SK-N-SH (cell line): Measurements from ENCODE around the gene SLC35C1. TPM values are rescaled to one million over a fixed set of nuclear protein-coding genes. Genes with fewer than 3 reads are reported as not detected.

Experiments
- CTCF ChIA-PET: fragments of 300-600, 350-600 bp; formaldehyde crosslinking; extraction: SDS; loops from one replicate; lab custom pipeline; 2021; lab: Yijun Ruan, JAX
- POLR2A ChIA-PET: fragments of 350-600 bp; sonication (Branson Sonifier 250); formaldehyde crosslinking; extraction: SDS; loops from one replicate; lab custom pipeline; 2020; ENCODE audit warnings: antibody characterized with exemption, inconsistent platforms; lab: Yijun Ruan, JAX
- DNase-seq: peaks from one replicate; pipeline ENCODE4 v3.0.0; 2012
- H2AFZ ChIP-seq: fragments of 200-600 bp; sonication (generic); 2 replicates; pipeline ENCODE4 v1.8.1; 2016; ENCODE audit warnings: antibody characterized with exemption, mild to moderate bottlenecking, low read depth
- H3F3A ChIP-seq: fragments of 200-600 bp; sonication (generic); replicated peaks from 2 replicates; pipeline ENCODE3; 2016; ENCODE audit warnings: antibody characterized with exemption, mild to moderate bottlenecking; ENCODE audit not compliant: insufficient read depth
- H3K27ac ChIP-seq, 2 experiments: fragments of 200-500 bp in 1 of 2; fragments of 200-600 bp in 1 of 2; sonication (Bioruptor generic) in 1 of 2; sonication (generic), shearing (Covaris generic) in 1 of 2; 2 replicates each; pipeline versions ENCODE4 v1.5.1 to v1.6.1; 2014 to 2016; ENCODE audit warnings: low read depth in 2 of 2, inconsistent platforms in 1 of 2, low read length in 1 of 2, mild to moderate bottlenecking in 1 of 2, mixed read lengths in 1 of 2
- H3K27me3 ChIP-seq: fragments of 200-600 bp; sonication (generic), shearing (Covaris generic); 2 replicates; pipeline ENCODE4 v1.6.1; 2016; ENCODE audit warnings: mixed run types; ENCODE audit not compliant: insufficient read depth
- H3K36me3 ChIP-seq, 2 experiments: fragments of 200-500 bp in 1 of 2; fragments of 200-600 bp in 1 of 2; sonication (Bioruptor generic) in 1 of 2; sonication (generic) in 1 of 2; replicated peaks in 1 of 2; 2 replicates each; pipeline versions ENCODE3 to v1.5.1; 2014 to 2016; ENCODE audit warnings: low read length in 1 of 2, mild to moderate bottlenecking in 1 of 2; ENCODE audit not compliant: insufficient read depth in 2 of 2, control insufficient read depth in 1 of 2
- H3K4me1 ChIP-seq, 2 experiments: fragments of 200-500 bp in 1 of 2; fragments of 200-600 bp in 1 of 2; sonication (Bioruptor generic) in 1 of 2; sonication (generic), shearing (Covaris generic) in 1 of 2; 2 replicates each; pipeline versions ENCODE4 v1.5.1 to v1.6.1; 2014 to 2016; ENCODE audit warnings: low read depth in 1 of 2, low read length in 1 of 2, mixed run types in 1 of 2; ENCODE audit not compliant: insufficient read depth in 2 of 2, control insufficient read depth in 1 of 2
- H3K4me2 ChIP-seq: fragments of 200-600 bp; sonication (generic), shearing (Covaris generic); 2 replicates; pipeline ENCODE4 v1.6.1; 2017; ENCODE audit warnings: mixed run types
- H3K4me3 ChIP-seq, 2 experiments: fragments of 200-500 bp in 1 of 2; fragments of 200-600 bp in 1 of 2; sonication (Bioruptor generic) in 1 of 2; sonication (generic), shearing (Covaris generic) in 1 of 2; 2 replicates each; pipeline versions ENCODE4 v1.5.1 to v1.8.1; 2014 to 2016; ENCODE audit warnings: low read depth in 2 of 2, inconsistent platforms in 1 of 2, low read length in 1 of 2, mild to moderate bottlenecking in 1 of 2, mixed read lengths in 1 of 2, moderate library complexity in 1 of 2
- H3K79me2 ChIP-seq: fragments of 200-600 bp; sonication (generic); 2 replicates; pipeline ENCODE4 v1.8.1; 2017; ENCODE audit warnings: mild to moderate bottlenecking; ENCODE audit not compliant: insufficient read depth
- H3K9ac ChIP-seq: fragments of 200-600 bp; sonication (generic); 2 replicates; pipeline ENCODE4 v1.6.1; 2017; ENCODE audit warnings: mixed run types
- H3K9me2 ChIP-seq: fragments of 200-600 bp; sonication (generic); 2 replicates; pipeline ENCODE4 v1.6.1; 2017; ENCODE audit warnings: mixed run types
- H3K9me3 ChIP-seq: fragments of 200-600 bp; sonication (generic); 2 replicates; pipeline ENCODE4 v1.6.1; 2017; ENCODE audit warnings: mixed run types, mild to moderate bottlenecking, moderate library complexity
- H4K20me1 ChIP-seq: fragments of 200-600 bp; sonication (generic); 2 replicates; pipeline ENCODE4 v1.6.1; 2017; ENCODE audit warnings: mild to moderate bottlenecking, mixed run types; ENCODE audit not compliant: insufficient read depth
- EZH2phosphoT487 ChIP-seq: fragments of 200-600 bp; sonication (generic); IDR thresholded peaks from 2 replicates; pipeline ENCODE4 v1.6.1; 2017; ENCODE audit warnings: low read depth, mixed run types, mild to moderate bottlenecking, antibody characterized with exemption, moderate library complexity, borderline replicate concordance
- MXI1 ChIP-seq: IDR thresholded peaks from 2 replicates; pipeline ENCODE4 v1.6.1; 2012; ENCODE audit warnings: mild to moderate bottlenecking, low read depth, low read length, improper control_type of control experiment
- NRF1 ChIP-seq: IDR thresholded peaks from 2 replicates; pipeline ENCODE4 v1.6.1; 2012; ENCODE audit warnings: low read depth, mild to moderate bottlenecking, low read length
- RCOR1 ChIP-seq: fragments of 150-350 bp; IDR thresholded peaks from 2 replicates; pipeline ENCODE4 v1.6.1; 2017; ENCODE audit warnings: antibody characterized with exemption, low read length
- TCF12 ChIP-seq: IDR thresholded peaks from 2 replicates; pipeline ENCODE4 v1.4.0; 2012
- USF2 ChIP-seq: fragments of 150-350 bp; IDR thresholded peaks from 2 replicates; pipeline ENCODE4 v1.6.1; 2017; ENCODE audit warnings: antibody characterized with exemption, low read length, low read depth, borderline replicate concordance
- WGBS: methylation state at CpG from one replicate; pipeline ENCODE4 v1.1.6; 2017; ENCODE audit warnings: low lambda C conversion rate; 5-methylcytosine and 5-hydroxymethylcytosine counted together
- polyA plus RNA-seq, 3 experiments: library from polyadenylated mRNA; depleted of rRNA; stranded (reverse); fragments of >200 nt; gene quantifications; 2 replicates each; pipeline ENCODE4 v1.2.3, GENCODE V29; 2012
- TF ChIP-seq, protein P1 (sequence below): IDR thresholded peaks from 2 replicates; pipeline ENCODE4 v1.6.1; 2012; ENCODE audit warnings: mild to moderate bottlenecking, low read depth, low read length, moderate library complexity
- TF ChIP-seq, protein P2 (sequence below): fragments of 200-600 bp; sonication (generic); IDR thresholded peaks from 2 replicates; pipeline ENCODE4 v1.6.1; 2017; ENCODE audit warnings: antibody characterized with exemption, mild to moderate bottlenecking, moderate library complexity
- TF ChIP-seq, protein P3 (sequence below): IDR thresholded peaks from 2 replicates; pipeline ENCODE4 v1.4.0; 2012; ENCODE audit warnings: low read depth

SLC35C1 gene
- polyA plus RNA-seq, 1 of the 3 experiments (the other 2 are of a cell fraction), result 6.2 TPM

DNA sequence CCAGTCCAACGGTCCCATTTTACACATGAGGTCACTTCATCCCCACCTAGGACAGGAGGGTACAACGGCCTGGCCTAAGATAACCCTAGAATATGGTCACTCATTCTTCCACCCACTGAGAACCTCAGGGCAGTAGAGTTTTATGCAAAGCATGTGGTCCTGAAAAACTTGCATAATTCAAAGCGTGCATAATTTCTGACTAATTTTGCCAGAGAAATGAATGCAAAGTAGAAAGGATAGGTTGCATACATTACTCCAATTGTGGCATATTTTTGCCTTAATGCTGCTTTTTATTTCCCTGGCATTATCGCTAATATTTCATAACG lies 32.5 kb upstream of the SLC35C1 start:
- H3K9me3 ChIP-seq, result no peaks in the 10 kb centered on the region
- H3K9ac ChIP-seq, result no peak overlapping the region
- POLR2A ChIA-PET, result interaction anchor here (1.6 kb wide), 1 partner anchor 401 kb away, joined by 7 read pairs; no protein-coding TSS in a partner anchor
- H3K9me2 ChIP-seq, result no peaks in the 10 kb centered on the region
- H3F3A ChIP-seq, result no peaks in the 10 kb centered on the region
- no peaks in the 10 kb centered on the region for H4K20me1 ChIP-seq
- H3K27ac ChIP-seq, result no peak overlapping the region
- WGBS, result 54% methylated on average over 5 of the region's 5 CpGs
- H3K4me2 ChIP-seq, result no peak overlapping the region
- H3K4me3 ChIP-seq, result no peak overlapping the region
- TF ChIP-seq EZH2phosphoT487 (no peak), RCOR1 (no peak), TCF12 (no peak), USF2 (no peak), MXI1 (no peak), NRF1 (no peak)
- TF ChIP-seq, protein P1, sequence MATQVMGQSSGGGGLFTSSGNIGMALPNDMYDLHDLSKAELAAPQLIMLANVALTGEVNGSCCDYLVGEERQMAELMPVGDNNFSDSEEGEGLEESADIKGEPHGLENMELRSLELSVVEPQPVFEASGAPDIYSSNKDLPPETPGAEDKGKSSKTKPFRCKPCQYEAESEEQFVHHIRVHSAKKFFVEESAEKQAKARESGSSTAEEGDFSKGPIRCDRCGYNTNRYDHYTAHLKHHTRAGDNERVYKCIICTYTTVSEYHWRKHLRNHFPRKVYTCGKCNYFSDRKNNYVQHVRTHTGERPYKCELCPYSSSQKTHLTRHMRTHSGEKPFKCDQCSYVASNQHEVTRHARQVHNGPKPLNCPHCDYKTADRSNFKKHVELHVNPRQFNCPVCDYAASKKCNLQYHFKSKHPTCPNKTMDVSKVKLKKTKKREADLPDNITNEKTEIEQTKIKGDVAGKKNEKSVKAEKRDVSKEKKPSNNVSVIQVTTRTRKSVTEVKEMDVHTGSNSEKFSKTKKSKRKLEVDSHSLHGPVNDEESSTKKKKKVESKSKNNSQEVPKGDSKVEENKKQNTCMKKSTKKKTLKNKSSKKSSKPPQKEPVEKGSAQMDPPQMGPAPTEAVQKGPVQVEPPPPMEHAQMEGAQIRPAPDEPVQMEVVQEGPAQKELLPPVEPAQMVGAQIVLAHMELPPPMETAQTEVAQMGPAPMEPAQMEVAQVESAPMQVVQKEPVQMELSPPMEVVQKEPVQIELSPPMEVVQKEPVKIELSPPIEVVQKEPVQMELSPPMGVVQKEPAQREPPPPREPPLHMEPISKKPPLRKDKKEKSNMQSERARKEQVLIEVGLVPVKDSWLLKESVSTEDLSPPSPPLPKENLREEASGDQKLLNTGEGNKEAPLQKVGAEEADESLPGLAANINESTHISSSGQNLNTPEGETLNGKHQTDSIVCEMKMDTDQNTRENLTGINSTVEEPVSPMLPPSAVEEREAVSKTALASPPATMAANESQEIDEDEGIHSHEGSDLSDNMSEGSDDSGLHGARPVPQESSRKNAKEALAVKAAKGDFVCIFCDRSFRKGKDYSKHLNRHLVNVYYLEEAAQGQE, result no peak
- TF ChIP-seq, protein P2, sequence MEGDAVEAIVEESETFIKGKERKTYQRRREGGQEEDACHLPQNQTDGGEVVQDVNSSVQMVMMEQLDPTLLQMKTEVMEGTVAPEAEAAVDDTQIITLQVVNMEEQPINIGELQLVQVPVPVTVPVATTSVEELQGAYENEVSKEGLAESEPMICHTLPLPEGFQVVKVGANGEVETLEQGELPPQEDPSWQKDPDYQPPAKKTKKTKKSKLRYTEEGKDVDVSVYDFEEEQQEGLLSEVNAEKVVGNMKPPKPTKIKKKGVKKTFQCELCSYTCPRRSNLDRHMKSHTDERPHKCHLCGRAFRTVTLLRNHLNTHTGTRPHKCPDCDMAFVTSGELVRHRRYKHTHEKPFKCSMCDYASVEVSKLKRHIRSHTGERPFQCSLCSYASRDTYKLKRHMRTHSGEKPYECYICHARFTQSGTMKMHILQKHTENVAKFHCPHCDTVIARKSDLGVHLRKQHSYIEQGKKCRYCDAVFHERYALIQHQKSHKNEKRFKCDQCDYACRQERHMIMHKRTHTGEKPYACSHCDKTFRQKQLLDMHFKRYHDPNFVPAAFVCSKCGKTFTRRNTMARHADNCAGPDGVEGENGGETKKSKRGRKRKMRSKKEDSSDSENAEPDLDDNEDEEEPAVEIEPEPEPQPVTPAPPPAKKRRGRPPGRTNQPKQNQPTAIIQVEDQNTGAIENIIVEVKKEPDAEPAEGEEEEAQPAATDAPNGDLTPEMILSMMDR, result no peak
- TF ChIP-seq, protein P3, sequence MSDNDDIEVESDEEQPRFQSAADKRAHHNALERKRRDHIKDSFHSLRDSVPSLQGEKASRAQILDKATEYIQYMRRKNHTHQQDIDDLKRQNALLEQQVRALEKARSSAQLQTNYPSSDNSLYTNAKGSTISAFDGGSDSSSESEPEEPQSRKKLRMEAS, result no peak
- no peak for DNase-seq
- peaks cover 0 to 7% of the 10 kb centered on the region in 2 experiments; a peak in 2 of 4 replicates for H3K4me1 ChIP-seq
- H3K79me2 ChIP-seq, result no peaks in the 10 kb centered on the region
- H3K27me3 ChIP-seq, result peaks cover 14% of the 10 kb centered on the region; the same call in 1 of the 2 replicates
- CTCF ChIA-PET, result interaction anchor here (0.7 to 9.0 kb wide), 66 partner anchors 10 to 847 kb away, joined by 3 to 252 read pairs (median 8); partner anchors contain the start of genes CHST1 and SLC35C1
- no peaks in the 10 kb centered on the region for H3K36me3 ChIP-seq
- H2AFZ ChIP-seq, result 0 out of 2 replicates have a peak overlapping the region, but pooled peaks have one; percentile 89
